ENCODE results near the gene ZNF334.

The ZNF334 gene

DNA sequence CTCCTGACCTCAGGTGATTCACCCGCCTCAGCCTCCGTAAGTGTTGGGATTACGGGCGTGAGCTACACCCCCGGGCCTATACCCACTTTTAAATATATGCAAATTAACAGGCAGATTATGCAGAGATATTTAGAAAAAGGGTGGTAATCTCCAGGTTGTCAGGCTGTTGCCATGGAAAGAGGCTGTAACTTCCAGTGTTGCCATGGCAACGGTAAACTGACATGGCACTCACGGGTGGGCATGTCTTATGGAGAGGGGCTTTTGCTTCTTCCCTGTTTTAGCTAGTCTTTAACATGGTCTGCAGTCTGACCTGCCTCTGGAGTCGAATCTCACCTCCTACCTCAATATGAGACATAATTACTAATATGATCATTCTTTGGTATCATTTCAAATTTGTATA lies 44.9 kb downstream of the ZNF334 start:
- H3K4me3 ChIP-seq (ENCODE audit: low read depth, low read length), result no peak overlapping the region
- TF ChIP-seq, protein P1, sequence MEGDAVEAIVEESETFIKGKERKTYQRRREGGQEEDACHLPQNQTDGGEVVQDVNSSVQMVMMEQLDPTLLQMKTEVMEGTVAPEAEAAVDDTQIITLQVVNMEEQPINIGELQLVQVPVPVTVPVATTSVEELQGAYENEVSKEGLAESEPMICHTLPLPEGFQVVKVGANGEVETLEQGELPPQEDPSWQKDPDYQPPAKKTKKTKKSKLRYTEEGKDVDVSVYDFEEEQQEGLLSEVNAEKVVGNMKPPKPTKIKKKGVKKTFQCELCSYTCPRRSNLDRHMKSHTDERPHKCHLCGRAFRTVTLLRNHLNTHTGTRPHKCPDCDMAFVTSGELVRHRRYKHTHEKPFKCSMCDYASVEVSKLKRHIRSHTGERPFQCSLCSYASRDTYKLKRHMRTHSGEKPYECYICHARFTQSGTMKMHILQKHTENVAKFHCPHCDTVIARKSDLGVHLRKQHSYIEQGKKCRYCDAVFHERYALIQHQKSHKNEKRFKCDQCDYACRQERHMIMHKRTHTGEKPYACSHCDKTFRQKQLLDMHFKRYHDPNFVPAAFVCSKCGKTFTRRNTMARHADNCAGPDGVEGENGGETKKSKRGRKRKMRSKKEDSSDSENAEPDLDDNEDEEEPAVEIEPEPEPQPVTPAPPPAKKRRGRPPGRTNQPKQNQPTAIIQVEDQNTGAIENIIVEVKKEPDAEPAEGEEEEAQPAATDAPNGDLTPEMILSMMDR (IDR thresholded peaks at IDR 0.05; ENCODE audit: borderline replicate concordance, insufficient read depth, low read depth, low read length), result no peak

DNA sequence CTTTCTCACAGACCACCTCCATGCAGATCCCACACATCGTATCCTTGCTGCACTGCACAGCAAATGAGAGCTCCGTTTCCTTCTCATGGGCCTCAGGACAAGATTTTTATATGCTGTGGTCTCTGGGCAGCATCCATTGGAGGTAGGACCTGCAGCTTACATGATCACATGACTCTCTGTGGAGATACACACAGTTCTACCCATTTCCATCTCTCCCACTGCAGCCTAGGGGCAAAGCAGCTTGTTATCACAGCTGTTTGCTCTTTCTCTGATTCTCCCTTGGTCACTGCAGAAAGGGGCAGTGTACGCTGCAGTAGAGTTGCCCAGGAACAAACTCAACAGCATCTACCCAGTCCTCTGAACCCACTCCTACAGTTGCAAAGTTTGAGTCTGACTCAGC lies 48.9 kb downstream of the ZNF334 start:
- TF ChIP-seq, protein P1 (IDR thresholded peaks at IDR 0.05; ENCODE audit: borderline replicate concordance, insufficient read depth, low read depth, low read length), result no peak

DNA sequence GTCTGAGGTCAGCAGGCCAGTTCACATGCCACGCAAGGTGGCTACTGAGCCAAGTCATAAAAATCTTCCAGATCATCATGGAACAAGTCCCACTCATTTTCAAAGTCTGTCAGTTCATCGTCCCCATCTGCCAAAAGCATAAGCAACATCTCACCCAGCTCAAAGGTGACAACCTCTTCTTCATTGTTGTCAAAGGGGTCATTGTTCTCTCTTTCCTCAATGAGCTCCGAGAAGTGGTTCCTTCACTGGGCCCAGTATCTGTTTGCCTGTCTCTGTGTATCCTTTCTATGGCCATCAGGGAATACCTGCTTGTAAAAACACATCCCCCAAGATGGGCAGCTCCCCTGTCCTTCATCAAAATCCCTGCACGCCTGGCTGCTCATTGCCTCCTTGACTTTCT lies 49.5 kb downstream of the ZNF334 start:
- TF ChIP-seq, protein P1 (IDR thresholded peaks at IDR 0.05; ENCODE audit: borderline replicate concordance, insufficient read depth, low read depth, low read length), result no peak
- no peak overlapping the region for H3K4me3 ChIP-seq (ENCODE audit: low read depth, low read length)

More for the DNA sequence above, 48.9 kb downstream of the ZNF334 start:
- H3K4me3 ChIP-seq (ENCODE audit: low read depth, low read length), result no peak overlapping the region

DNA sequence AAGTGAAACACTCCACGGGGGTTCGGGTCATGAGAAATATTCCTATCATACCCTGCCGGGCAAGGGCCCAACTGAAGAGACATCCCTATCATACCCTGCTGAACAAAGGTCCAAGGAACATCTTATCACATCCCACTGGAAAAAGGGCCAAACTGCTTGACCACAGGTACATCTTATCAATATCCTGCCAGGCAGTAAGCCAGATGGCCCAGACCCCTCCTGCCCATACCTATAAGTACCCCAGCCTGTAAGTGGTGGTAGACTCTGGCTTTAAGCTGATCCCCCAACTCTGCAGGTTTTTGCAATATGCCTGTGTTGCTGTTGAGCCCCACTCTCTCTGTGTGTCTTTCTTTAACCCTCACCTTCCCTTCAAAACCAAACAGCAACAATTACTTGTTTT lies 51.6 kb downstream of the ZNF334 start:
- TF ChIP-seq, protein P1 (IDR thresholded peaks at IDR 0.05; ENCODE audit: borderline replicate concordance, insufficient read depth, low read depth, low read length), result no peak
- no peak overlapping the region for H3K4me3 ChIP-seq (ENCODE audit: low read depth, low read length)

DNA sequence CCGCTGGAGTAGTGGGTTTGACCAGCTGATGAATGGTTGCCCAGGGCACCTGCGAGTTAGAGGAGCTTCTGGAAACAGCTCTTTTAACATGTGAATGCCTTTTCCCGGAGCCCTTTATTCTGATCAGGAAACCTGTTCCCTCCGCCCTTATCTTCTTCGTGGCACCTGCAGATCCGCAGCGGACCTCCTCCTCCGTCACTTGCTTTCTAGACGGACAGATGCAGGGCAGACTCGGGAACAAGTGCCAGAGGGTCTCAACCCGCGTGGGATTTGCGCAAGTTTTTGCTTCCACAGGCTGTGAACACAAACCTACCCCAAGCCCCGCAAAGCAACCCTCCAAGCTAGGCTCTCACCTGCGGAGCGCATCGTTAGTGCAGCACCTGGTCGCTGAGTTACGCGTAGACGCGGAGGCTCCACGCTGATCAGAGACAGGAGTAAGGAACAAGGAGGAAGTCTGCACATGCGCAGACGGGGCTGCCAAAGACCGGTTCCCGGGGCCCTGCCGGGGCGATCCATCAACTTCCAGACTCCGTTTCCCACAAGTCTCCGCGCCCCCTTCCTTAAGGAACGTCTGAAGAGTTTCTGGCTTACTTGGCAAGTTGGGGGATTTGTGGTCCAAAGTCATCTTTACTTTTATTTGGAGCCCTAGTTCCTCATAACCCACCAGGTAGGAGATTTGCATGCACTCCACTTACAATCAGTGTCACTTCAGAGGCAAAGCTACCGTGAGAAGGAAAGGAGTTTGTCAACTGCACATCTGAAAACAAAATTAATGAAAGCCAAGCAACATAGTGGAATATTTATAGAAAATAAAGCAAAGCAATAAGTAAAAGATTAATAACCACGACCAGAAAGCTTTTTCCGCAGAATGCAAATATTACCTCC lies 54.3 kb downstream of the ZNF334 start:
- no peak overlapping the region for H3K4me3 ChIP-seq (ENCODE audit: low read depth, low read length)
- TF ChIP-seq, protein P1 (IDR thresholded peaks at IDR 0.05; ENCODE audit: borderline replicate concordance, insufficient read depth, low read depth, low read length), result no peak

DNA sequence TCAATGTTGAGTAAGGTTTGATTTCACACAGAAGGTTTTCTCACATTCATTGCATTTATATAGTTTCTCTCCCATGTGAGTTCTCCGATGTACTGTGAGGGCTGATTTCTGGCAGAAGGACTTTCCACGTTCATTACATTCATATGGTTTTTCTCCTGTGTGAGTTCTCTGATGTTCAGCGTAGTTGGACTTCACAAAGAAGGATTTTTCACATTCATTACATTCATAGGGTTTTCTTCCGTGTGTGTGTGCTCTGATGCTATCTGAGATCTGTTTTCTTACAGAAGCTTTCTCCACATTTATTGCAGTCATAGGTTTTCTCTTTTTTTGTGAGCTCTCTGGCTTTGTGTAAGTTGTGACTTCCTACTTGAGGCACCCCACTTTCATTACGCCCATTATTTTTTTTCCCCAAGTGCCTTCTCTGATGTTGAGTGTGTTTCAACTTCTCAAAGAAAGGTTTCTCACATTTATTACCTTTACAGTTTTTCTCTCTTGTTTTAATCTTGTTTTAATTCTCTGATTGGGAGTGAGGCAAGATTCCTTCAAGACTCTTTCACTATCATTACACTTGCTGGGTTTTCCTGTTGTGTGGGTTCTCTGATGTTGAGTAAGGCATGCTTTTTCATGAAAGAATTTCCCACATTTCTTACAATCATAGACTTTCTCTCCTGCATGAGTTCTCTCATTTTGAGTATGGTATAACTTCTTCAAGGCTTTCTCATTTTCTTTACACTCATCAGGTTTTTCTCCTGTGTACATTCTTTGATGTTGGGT lies 56.9 kb downstream of the ZNF334 start:
- no peak overlapping the region for H3K4me3 ChIP-seq (ENCODE audit: low read depth, low read length)
- TF ChIP-seq, protein P1 (IDR thresholded peaks at IDR 0.05; ENCODE audit: borderline replicate concordance, insufficient read depth, low read depth, low read length), result no peak
